Chondrocyte (in vitro differentiated cells): ENCODE measurements around the gene WDR7. TPM values are rescaled to one million over a fixed set of nuclear protein-coding genes. Genes with fewer than 3 reads are reported as not detected.

Experiments
- DNase-seq: peaks from one replicate; pipeline ENCODE4 v3.0.0; 2021; ENCODE audit warnings: mixed read lengths, low spot score
- H3K27ac Mint-ChIP-seq: one replicate; pipeline ENCODE4 v1.8.0; 2021; ENCODE audit warnings: mild to moderate bottlenecking, moderate library complexity, mixed read lengths; ENCODE audit not compliant: unreplicated experiment
- H3K27me3 Mint-ChIP-seq: 2 replicates; pipeline ENCODE4 v1.8.0; 2021; ENCODE audit warnings: low read depth, mixed read lengths
- H3K36me3 Mint-ChIP-seq: 2 replicates; pipeline ENCODE4 v1.8.0; 2021; ENCODE audit warnings: low read depth, mixed read lengths
- H3K4me1 Mint-ChIP-seq: 2 replicates; pipeline ENCODE4 v1.8.0; 2021; ENCODE audit warnings: low read depth, mild to moderate bottlenecking, mixed read lengths
- H3K4me3 Mint-ChIP-seq: one replicate; pipeline ENCODE4 v1.8.0; 2021; ENCODE audit warnings: mild to moderate bottlenecking, moderate library complexity, mixed read lengths; ENCODE audit not compliant: unreplicated experiment
- H3K9me3 Mint-ChIP-seq: 2 replicates; pipeline ENCODE4 v1.8.0; 2021; ENCODE audit warnings: low read depth, mixed read lengths
- CTCF ChIP-seq: fragments of 200-600 bp; sonication (generic); IDR thresholded peaks from 2 replicates; pipeline ENCODE4 v1.5.0; 2021; ENCODE audit warnings: antibody characterized with exemption, mild to moderate bottlenecking, moderate library complexity
- total RNA-seq: library from RNA; stranded (reverse); gene quantifications from 3 replicates; pipeline ENCODE4 v1.2.1, GENCODE V29; 2021

WDR7 gene
- total RNA-seq, 1 donor from 2014 or later = 14.9 TPM

DNA sequence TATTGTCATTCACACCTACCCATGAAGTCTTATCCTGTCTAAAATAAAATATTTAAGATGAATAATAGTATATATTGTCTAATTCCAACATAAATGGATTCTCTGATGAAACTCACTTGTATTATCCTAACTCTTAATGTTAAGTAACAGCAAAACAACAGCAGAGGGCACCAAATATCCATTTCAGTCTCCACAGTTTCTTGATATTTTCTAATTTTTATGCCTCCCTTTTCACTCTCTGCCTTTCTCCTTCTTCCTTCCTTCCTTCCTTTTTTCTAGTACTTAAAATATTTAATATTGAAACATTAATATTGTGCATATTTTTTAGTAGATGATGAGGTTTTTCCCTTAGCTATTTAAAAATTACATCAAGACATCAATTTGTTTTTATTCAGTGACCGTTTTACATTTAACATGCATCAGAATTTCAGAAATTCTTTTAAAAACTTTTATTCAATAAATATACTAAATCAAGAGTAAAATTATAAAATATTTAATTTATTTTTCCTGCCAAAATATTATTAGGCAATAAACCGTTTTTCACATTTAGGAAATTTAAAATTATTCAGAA is 97.6 kb downstream of the WDR7 start:
- DNase-seq = no peak
- H3K4me3 Mint-ChIP-seq = no peak overlapping the region
- no peaks in the 10 kb centered on the region for H3K36me3 Mint-ChIP-seq
- no peaks in the 10 kb centered on the region for H3K27me3 Mint-ChIP-seq
- H3K27ac Mint-ChIP-seq = no peak overlapping the region
- TF ChIP-seq CTCF = peak; percentile 90
- no peaks in the 10 kb centered on the region for H3K4me1 Mint-ChIP-seq
- no peaks in the 10 kb centered on the region for H3K9me3 Mint-ChIP-seq

- DNase-seq = no peak
- Mint-ChIP-seq H3K4me1 (no peaks in the 10 kb centered on the region), H3K9me3 (no peaks in the 10 kb centered on the region), H3K36me3 (peaks cover 6% of the 10 kb centered on the region), H3K4me3 (no peak overlapping the region), H3K27ac (no peak overlapping the region), H3K27me3 (no peaks in the 10 kb centered on the region)
- TF ChIP-seq CTCF = no peak
These were observed 105.8 kb downstream of the WDR7 start for GRCh38 chr18:56756966-56757365.

- no peaks in the 10 kb centered on the region for H3K4me1 Mint-ChIP-seq
- H3K9me3 Mint-ChIP-seq = no peaks in the 10 kb centered on the region
- H3K36me3 Mint-ChIP-seq = peaks cover 5% of the 10 kb centered on the region
- no peak overlapping the region for H3K4me3 Mint-ChIP-seq
- no peak for DNase-seq
- no peaks in the 10 kb centered on the region for H3K27me3 Mint-ChIP-seq
- H3K27ac Mint-ChIP-seq = no peak overlapping the region
- no peak for TF ChIP-seq CTCF
These were observed 118.9 kb downstream of the WDR7 start for GRCh38 chr18:56770097-56770496.

GRCh38 chr18:56770873-56771272 is 119.7 kb downstream of the WDR7 start:
- Mint-ChIP-seq H3K4me3 (no peak overlapping the region), H3K4me1 (no peaks in the 10 kb centered on the region), H3K36me3 (peaks cover 5% of the 10 kb centered on the region), H3K27ac (no peak overlapping the region), H3K27me3 (no peaks in the 10 kb centered on the region), H3K9me3 (no peaks in the 10 kb centered on the region)
- DNase-seq = no peak
- no peak for TF ChIP-seq CTCF

GRCh38 chr18:56775701-56776100 is 124.5 kb downstream of the WDR7 start:
- Mint-ChIP-seq H3K4me1 (no peaks in the 10 kb centered on the region), H3K9me3 (no peaks in the 10 kb centered on the region), H3K27me3 (no peaks in the 10 kb centered on the region), H3K27ac (no peak overlapping the region), H3K36me3 (peaks cover 2% of the 10 kb centered on the region), H3K4me3 (no peak overlapping the region)
- no peak for TF ChIP-seq CTCF
- no peak for DNase-seq
